CD14-positive monocyte (primary cell): ENCODE data around the gene USE1. TPM values are rescaled to one million over a fixed set of nuclear protein-coding genes. Genes with fewer than 3 reads are reported as not detected.

Source experiments
- DNase-seq, 3 donors: peaks; one replicate each; pipeline ENCODE4 v3.0.0-alpha.2; 2011 to 2022
- H2AFZ ChIP-seq: 2 replicates; pipeline ENCODE4 v1.6.0; 2012; ENCODE audit warnings: mild to moderate bottlenecking, low read depth, low read length, inconsistent platforms; ENCODE audit not compliant: insufficient read depth, poor library complexity, severe bottlenecking
- H3K27ac ChIP-seq, 2 donors: 1 replicate in 1 of 2; 2 replicates in 1 of 2; pipeline ENCODE4 v1.5.1; 2012 to 2013; ENCODE audit warnings: low read length in 2 of 2, control low read depth in 1 of 2, inconsistent platforms in 1 of 2, low read depth in 1 of 2, mild to moderate bottlenecking in 1 of 2
- H3K27me3 ChIP-seq, 2 donors: one replicate each; pipeline versions ENCODE4 v1.6.0 to v1.6.1; 2011 to 2013; ENCODE audit warnings: low read length in 2 of 2; ENCODE audit not compliant: control insufficient read depth in 2 of 2, insufficient read depth in 2 of 2
- H3K36me3 ChIP-seq, 2 donors: replicated peaks in 1 of 2; 1 replicate in 1 of 2; 2 replicates in 1 of 2; pipeline versions ENCODE4 v1.5.1 to v1.6.1; 2012 to 2013; ENCODE audit warnings: low read length in 2 of 2, control low read depth in 1 of 2, inconsistent platforms in 1 of 2, mild to moderate bottlenecking in 1 of 2; ENCODE audit not compliant: insufficient read depth in 2 of 2, control insufficient read depth in 1 of 2
- H3K4me1 ChIP-seq, 2 donors: 1 replicate in 1 of 2; 2 replicates in 1 of 2; pipeline versions ENCODE4 v1.5.1 to v1.6.1; 2012 to 2013; ENCODE audit warnings: low read length in 2 of 2, control low read depth in 1 of 2, inconsistent platforms in 1 of 2, mild to moderate bottlenecking in 1 of 2, moderate library complexity in 1 of 2; ENCODE audit not compliant: insufficient read depth in 2 of 2, control insufficient read depth in 1 of 2
- H3K4me2 ChIP-seq: replicated peaks from 2 replicates; pipeline ENCODE3; 2012; ENCODE audit warnings: low read length, moderate library complexity, mild to moderate bottlenecking; ENCODE audit not compliant: poor library complexity, severe bottlenecking; ENCODE audit errors: extremely low read depth
- H3K4me3 ChIP-seq, 3 experiments: fragments of 200-600 bp in 1 of 3; sonication (generic) in 1 of 3; replicated peaks in 1 of 3; 1 replicate in 2 of 3; 2 replicates in 1 of 3; pipeline ENCODE4 v1.5.1; 2011 to 2013; ENCODE audit warnings: low read length in 3 of 3, mild to moderate bottlenecking in 3 of 3, control low read depth in 2 of 3, low read depth in 2 of 3, inconsistent platforms in 1 of 3, moderate library complexity in 1 of 3
- H3K79me2 ChIP-seq: 2 replicates; pipeline ENCODE4 v1.6.0; 2012; ENCODE audit warnings: mild to moderate bottlenecking, control low read depth, inconsistent platforms, low read length, moderate library complexity; ENCODE audit not compliant: insufficient read depth
- H3K9ac ChIP-seq: 2 replicates; pipeline ENCODE4 v1.6.0; 2017; ENCODE audit warnings: low read length, mild to moderate bottlenecking; ENCODE audit not compliant: insufficient read depth, poor library complexity, severe bottlenecking
- H3K9me3 ChIP-seq, 2 donors: replicated peaks in 1 of 2; 1 replicate in 1 of 2; 2 replicates in 1 of 2; pipeline versions ENCODE4 v1.5.1 to v1.6.1; 2012 to 2013; ENCODE audit warnings: low read length in 2 of 2, control low read depth in 1 of 2; ENCODE audit not compliant: control insufficient read depth in 1 of 2, insufficient read depth in 1 of 2
- H4K20me1 ChIP-seq: 2 replicates; pipeline ENCODE4 v1.6.0; 2012; ENCODE audit warnings: mild to moderate bottlenecking, low read length, control low read depth, moderate library complexity; ENCODE audit not compliant: insufficient read depth
- H3K27ac Mint-ChIP-seq, 7 donors: one replicate each; pipeline ENCODE4 v1.8.0; 2020; ENCODE audit warnings: mild to moderate bottlenecking in 7 of 7, mixed read lengths in 7 of 7, moderate library complexity in 6 of 7, inconsistent platforms in 2 of 7
- H3K27me3 Mint-ChIP-seq, 3 donors: one replicate each; pipeline ENCODE4 v1.8.0; 2021 to 2022; ENCODE audit warnings: low read depth in 3 of 3, mild to moderate bottlenecking in 3 of 3, mixed read lengths in 3 of 3, moderate library complexity in 3 of 3, inconsistent platforms in 1 of 3
- H3K36me3 Mint-ChIP-seq, 2 donors: one replicate each; pipeline ENCODE4 v1.8.0; 2020; ENCODE audit warnings: mixed read lengths in 2 of 2, inconsistent platforms in 1 of 2, mild to moderate bottlenecking in 1 of 2
- H3K4me1 Mint-ChIP-seq: one replicate; pipeline ENCODE4 v1.8.0; 2020; ENCODE audit warnings: mild to moderate bottlenecking, mixed read lengths
- H3K4me3 Mint-ChIP-seq, 2 donors: one replicate each; pipeline ENCODE4 v1.8.0; 2020; ENCODE audit warnings: mild to moderate bottlenecking in 2 of 2, mixed read lengths in 2 of 2, moderate library complexity in 1 of 2
- H3K9me3 Mint-ChIP-seq, 7 donors: one replicate each; pipeline ENCODE4 v1.8.0; 2020 to 2022; ENCODE audit warnings: mixed read lengths in 7 of 7, mild to moderate bottlenecking in 6 of 7, moderate library complexity in 6 of 7, inconsistent platforms in 2 of 7
- CTCF ChIP-seq: fragments of 200-600 bp; IDR thresholded peaks from one replicate; pipeline ENCODE4 v1.8.0; 2022; ENCODE audit warnings: antibody characterized with exemption, mild to moderate bottlenecking
- WGBS: methylation state at CpG from one replicate; pipeline ENCODE4 v1.1.5; 2013; ENCODE audit warnings: missing lambda C conversion rate; ENCODE audit not compliant: insufficient coverage; 5-methylcytosine and 5-hydroxymethylcytosine counted together
- intact Hi-C, 2 donors: fragments of 100-400 bp; cut with micrococcal nuclease; formaldehyde crosslinking; loops; one replicate each; pipeline versions ENCODE4 v1.15.0 to v1.15.1; 2023
- polyA plus RNA-seq, 3 donors: library from polyadenylated mRNA; depleted of rRNA in 1 of 3; unstranded in 2 of 3; stranded (reverse) in 1 of 3; fragments of 300-500 nt in 2 of 3; fragments of >200 nt in 1 of 3; fragmentation: Illumina TruSeq in 2 of 3; gene quantifications; 1 replicate in 2 of 3; 2 replicates in 1 of 3; pipeline ENCODE4 v1.2.3, GENCODE V29; 2012 to 2021

USE1 gene
- polyA plus RNA-seq, 3 donors = 26.5 to 39.8 (median 29.7) TPM

GRCh38 chr19:17219286-17219685 lies 4.1 kb downstream of the USE1 start:
- Histone ChIP-seq H2AFZ (no peak overlapping the region), H4K20me1 (no peaks in the 10 kb centered on the region), H3K9ac (no peak overlapping the region), H3K27me3 (no peaks in the 10 kb centered on the region), H3K27ac (no peak overlapping the region), H3K4me2 (no peak overlapping the region), H3K36me3 (peaks cover 7 to 21% of the 10 kb centered on the region in 2 donors), H3K4me1 (peaks cover 36 to 41% of the 10 kb centered on the region in 2 donors), H3K4me3 (no peak overlapping the region), H3K79me2 (no peaks in the 10 kb centered on the region), H3K9me3 (no peaks in the 10 kb centered on the region)
- DNase-seq = no peak
- no peak for TF ChIP-seq CTCF
- Mint-ChIP-seq H3K4me1 (peaks cover 32% of the 10 kb centered on the region), H3K4me3 (no peak overlapping the region), H3K27me3 (peaks cover 0 to 2% (median 0%) of the 10 kb centered on the region in 3 donors), H3K9me3 (no peaks in the 10 kb centered on the region), H3K36me3 (peaks cover 18 to 33% of the 10 kb centered on the region in 2 donors), H3K27ac (peak overlapping the region in 4 of 7 donors; percentile 4 to 78 (median 29))
- WGBS = 98% methylated on average over 5 of the region's 8 CpGs
- intact Hi-C loops = no loop called here

- peaks cover 7 to 21% of the 10 kb centered on the region in 2 donors for H3K36me3 ChIP-seq
- Mint-ChIP-seq H3K27ac (peak overlapping the region; percentile 58 to 79 (median 73)), H3K36me3 (peaks cover 18 to 33% of the 10 kb centered on the region in 2 donors), H3K27me3 (peaks cover 0 to 2% (median 0%) of the 10 kb centered on the region in 3 donors), H3K4me1 (peaks cover 26% of the 10 kb centered on the region), H3K4me3 (no peak overlapping the region), H3K9me3 (no peaks in the 10 kb centered on the region)
- H3K9ac ChIP-seq = peak overlapping the region; percentile 12
- peaks cover 33 to 44% of the 10 kb centered on the region in 2 donors for H3K4me1 ChIP-seq
- intact Hi-C loops = no loop called here
- H4K20me1 ChIP-seq = no peaks in the 10 kb centered on the region
- H3K27ac ChIP-seq = peak overlapping the region; percentile 20 to 58
- DNase-seq = peak; percentile 54 to 73 (median 68)
- no peak overlapping the region for H3K4me3 ChIP-seq
- WGBS = 0% methylated on average over 3 of the region's 14 CpGs
- no peak overlapping the region for H2AFZ ChIP-seq
- no peak overlapping the region for H3K4me2 ChIP-seq
- H3K79me2 ChIP-seq = no peaks in the 10 kb centered on the region
- no peaks in the 10 kb centered on the region for H3K9me3 ChIP-seq
- H3K27me3 ChIP-seq = no peaks in the 10 kb centered on the region
- no peak for TF ChIP-seq CTCF
Observed at GRCh38 chr19:17220207-17220758, 5.1 kb downstream of the USE1 start.
